Activated CD4-positive, alpha-beta memory T cell treated with anti-CD3 and anti-CD28 coated beads for 36 hours (primary cell): ENCODE measurements around the gene DNASE1. TPM values are rescaled to one million over a fixed set of nuclear protein-coding genes. Genes with fewer than 3 reads are reported as not detected.
"Not testable (repeated sequence)": the region's sequence is repeated elsewhere in the genome, so short reads cannot be mapped to it uniquely, and the experiment has no call there.

ENCODE experiments used
- CTCF ChIA-PET: fragments of 350-600 bp; sonication (Branson Sonifier 250); formaldehyde crosslinking; loops from one replicate; lab custom pipeline; 2021; ENCODE audit warnings: antibody characterized with exemption, inconsistent platforms; lab: Charles Lee
- POLR2A ChIA-PET: fragments of 350-600 bp; sonication (Branson Sonifier 250); formaldehyde crosslinking; loops from one replicate; lab custom pipeline; 2021; ENCODE audit warnings: antibody characterized with exemption; lab: Charles Lee
- DNase-seq: peaks from one replicate; pipeline ENCODE4 v3.0.0-alpha.2; 2020
- H3K27ac Mint-ChIP-seq: one replicate; pipeline ENCODE4 v1.8.0; 2021; ENCODE audit warnings: mixed read lengths
- H3K27me3 Mint-ChIP-seq: one replicate; pipeline ENCODE4 v1.8.0; 2021; ENCODE audit warnings: mixed read lengths
- H3K36me3 Mint-ChIP-seq: one replicate; pipeline ENCODE4 v1.8.0; 2021; ENCODE audit warnings: mixed read lengths
- H3K4me1 Mint-ChIP-seq: one replicate; pipeline ENCODE4 v1.8.0; 2021; ENCODE audit warnings: low read depth, mixed read lengths
- H3K4me3 Mint-ChIP-seq: one replicate; pipeline ENCODE4 v1.8.0; 2021; ENCODE audit warnings: mild to moderate bottlenecking, mixed read lengths
- H3K9me3 Mint-ChIP-seq: one replicate; pipeline ENCODE4 v1.8.0; 2021; ENCODE audit warnings: mixed read lengths
- intact Hi-C: fragments of 100-400 bp; cut with micrococcal nuclease; formaldehyde crosslinking; loops from one replicate; pipeline ENCODE4 v1.15.1; 2023
- total RNA-seq, 2 experiments: library from RNA; stranded (reverse); gene quantifications; one replicate each; pipeline ENCODE4 v1.2.3, GENCODE V29; 2021

DNASE1 gene
- 10 to 100 TPM; 11.4 to 14.3 TPM for total RNA-seq

DNA sequence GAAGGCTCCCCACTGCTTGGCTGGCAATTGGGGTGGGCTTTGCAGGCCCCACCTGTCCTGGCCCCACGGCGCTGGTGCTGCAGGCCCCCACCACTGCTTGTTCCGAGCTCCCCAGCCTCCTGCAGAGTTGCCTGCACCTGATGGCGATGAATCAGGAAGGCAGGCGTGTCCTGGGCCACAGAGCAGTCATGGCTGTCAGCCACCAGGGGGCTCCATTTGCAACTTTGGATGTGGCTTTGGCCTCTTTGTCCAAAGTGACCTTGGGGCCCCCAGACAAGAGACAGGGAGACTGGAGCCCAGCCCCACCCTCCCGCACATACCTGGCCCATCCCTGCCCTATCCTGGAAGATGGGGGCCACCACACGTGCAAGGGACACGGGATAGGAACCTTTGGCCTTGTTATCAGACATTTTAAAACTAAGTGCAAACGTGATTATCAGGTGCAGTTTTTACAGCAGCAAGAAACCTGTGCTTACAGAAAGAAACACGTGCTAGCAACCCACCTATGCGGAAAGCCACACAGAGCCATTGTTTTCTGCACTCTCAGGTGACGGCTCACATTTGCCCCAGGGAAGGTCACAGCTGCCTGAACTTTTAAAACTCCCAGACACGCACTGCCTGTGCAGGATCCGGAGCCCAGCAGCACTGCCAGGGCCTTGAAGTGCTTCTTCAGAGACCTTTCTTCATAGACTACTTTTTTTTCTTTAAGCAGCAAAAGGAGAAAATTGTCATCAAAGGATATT, at the start of gene DNASE1:
DNASE1 (plus strand) TSS at position 443 of the 743 bp plus-strand sequence. CDS start 683 bp downstream, outside the sequence.
- Mint-ChIP-seq H3K27me3 (no peaks in the 10 kb centered on the region), H3K4me3 (no peak within 1 kb of the TSS), H3K36me3 (peaks cover 21% of the 10 kb centered on the region), H3K4me1 (peaks cover 13% of the 10 kb centered on the region), H3K27ac (peak within 1 kb of the TSS; percentile 11), H3K9me3 (no peaks in the 10 kb centered on the region)
- ChIA-PET CTCF (interaction anchor here (0.6 to 1.4 kb wide), 8 partner anchors 16 to 598 kb away, joined by 3 to 5 read pairs (median 3); no protein-coding TSS in a partner anchor), POLR2A (no interaction called here)
- peak; percentile 71 for DNase-seq
- intact Hi-C loops, result loop anchor here (2.0 kb wide), 1 partner anchor 224 kb away; no protein-coding TSS in a partner anchor

- Mint-ChIP-seq H3K36me3 (peaks cover 29% of the 10 kb centered on the region), H3K9me3 (no peaks in the 10 kb centered on the region), H3K27me3 (no peaks in the 10 kb centered on the region), H3K4me3 (no peak overlapping the region), H3K4me1 (peaks cover 10% of the 10 kb centered on the region), H3K27ac (no peak overlapping the region)
- intact Hi-C loops, result no loop called here
- DNase-seq, result no peak
- POLR2A ChIA-PET, result no interaction called here
- CTCF ChIA-PET, result no interaction called here
Observed at GRCh38 chr16:3606441-3606840, 48.0 kb upstream of the DNASE1 start.

DNA sequence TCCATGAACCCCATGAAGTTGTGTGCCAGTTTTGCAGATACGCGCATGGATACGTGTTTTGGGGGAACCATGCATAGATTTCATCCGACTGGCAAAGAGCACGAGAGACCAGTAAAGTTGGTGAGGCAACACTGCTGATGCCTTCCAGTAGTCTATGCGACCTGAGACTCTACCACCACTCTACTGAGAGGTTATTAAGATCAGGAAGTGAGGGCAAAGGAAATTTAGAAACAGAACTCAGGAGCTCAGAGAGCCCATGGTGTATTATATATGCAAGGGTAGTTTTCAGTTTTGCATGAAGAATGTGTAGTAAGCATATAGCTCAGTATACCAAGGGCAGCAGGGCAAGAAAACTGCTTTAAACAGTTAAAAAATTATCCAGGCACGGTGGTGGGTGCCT, 47.3 kb upstream of the DNASE1 start:
- no peaks in the 10 kb centered on the region for H3K27me3 Mint-ChIP-seq
- no peaks in the 10 kb centered on the region for H3K9me3 Mint-ChIP-seq
- no peak for DNase-seq
- no peak overlapping the region for H3K4me3 Mint-ChIP-seq
- intact Hi-C loops, result no loop called here
- H3K27ac Mint-ChIP-seq, result no peak overlapping the region
- peaks cover 15% of the 10 kb centered on the region for H3K4me1 Mint-ChIP-seq
- peaks cover 30% of the 10 kb centered on the region for H3K36me3 Mint-ChIP-seq
- POLR2A ChIA-PET, result no interaction called here
- CTCF ChIA-PET, result interaction anchor here (1.0 kb wide), 1 partner anchor 24 kb away, joined by 3 read pairs; no protein-coding TSS in a partner anchor

DNA sequence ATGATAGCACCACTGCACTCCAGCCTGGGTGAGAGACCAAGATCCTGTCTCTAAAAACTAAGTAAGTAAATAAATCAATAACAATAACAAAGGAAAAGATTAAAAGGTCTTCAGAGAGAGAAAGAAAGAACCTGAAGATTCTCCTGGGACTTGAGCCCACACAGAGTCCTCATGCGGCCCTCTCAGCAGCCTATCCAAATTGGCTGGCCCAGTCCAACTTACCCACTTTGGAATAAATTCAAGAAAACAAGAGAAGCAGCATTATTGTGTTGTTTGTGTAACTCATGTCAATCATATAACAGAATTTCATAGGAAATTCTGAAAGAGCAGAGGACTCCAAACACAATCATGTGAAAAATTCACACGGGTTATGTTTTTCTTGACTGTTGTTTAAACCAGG, 46.9 kb upstream of the DNASE1 start:
- ChIA-PET CTCF (interaction anchor here (1.0 kb wide), 1 partner anchor 23 kb away, joined by 3 read pairs; no protein-coding TSS in a partner anchor), POLR2A (no interaction called here)
- H3K36me3 Mint-ChIP-seq, result peaks cover 28% of the 10 kb centered on the region

DNA sequence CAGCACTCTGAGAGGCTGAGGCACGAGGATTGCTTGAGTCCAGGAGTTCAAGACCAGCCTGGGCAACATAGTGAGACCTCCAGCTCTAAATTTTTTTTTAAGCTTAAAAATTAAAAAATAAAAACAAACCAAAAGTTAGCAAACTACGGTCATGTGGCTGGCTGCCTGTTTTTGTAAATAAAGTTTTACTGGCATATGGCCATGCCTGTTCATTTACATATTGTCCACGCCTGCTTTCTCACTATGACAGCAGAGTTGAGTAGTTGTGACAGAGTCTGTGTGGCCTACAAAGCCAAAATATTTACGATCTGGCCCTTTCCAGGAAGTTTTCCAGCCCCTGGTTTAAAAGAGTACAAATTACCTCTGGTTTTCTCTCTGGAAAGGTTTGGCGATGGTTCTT, 46.4 kb upstream of the DNASE1 start:
- Mint-ChIP-seq H3K36me3 (peaks cover 27% of the 10 kb centered on the region), H3K4me1 (peaks cover 21% of the 10 kb centered on the region), H3K27ac (no peak overlapping the region), H3K4me3 (no peak overlapping the region), H3K9me3 (no peaks in the 10 kb centered on the region), H3K27me3 (no peaks in the 10 kb centered on the region)
- intact Hi-C loops, result no loop called here
- DNase-seq, result no peak
- CTCF ChIA-PET, result interaction anchor here (1.0 kb wide), 1 partner anchor 23 kb away, joined by 3 read pairs; no protein-coding TSS in a partner anchor
- POLR2A ChIA-PET, result no interaction called here

More for the DNA sequence above, 46.9 kb upstream of the DNASE1 start:
- no peaks in the 10 kb centered on the region for H3K27me3 Mint-ChIP-seq
- peaks cover 17% of the 10 kb centered on the region for H3K4me1 Mint-ChIP-seq
- intact Hi-C loops, result no loop called here
- no peak overlapping the region for H3K27ac Mint-ChIP-seq
- DNase-seq, result no peak
- no peak overlapping the region for H3K4me3 Mint-ChIP-seq
- no peaks in the 10 kb centered on the region for H3K9me3 Mint-ChIP-seq

DNA sequence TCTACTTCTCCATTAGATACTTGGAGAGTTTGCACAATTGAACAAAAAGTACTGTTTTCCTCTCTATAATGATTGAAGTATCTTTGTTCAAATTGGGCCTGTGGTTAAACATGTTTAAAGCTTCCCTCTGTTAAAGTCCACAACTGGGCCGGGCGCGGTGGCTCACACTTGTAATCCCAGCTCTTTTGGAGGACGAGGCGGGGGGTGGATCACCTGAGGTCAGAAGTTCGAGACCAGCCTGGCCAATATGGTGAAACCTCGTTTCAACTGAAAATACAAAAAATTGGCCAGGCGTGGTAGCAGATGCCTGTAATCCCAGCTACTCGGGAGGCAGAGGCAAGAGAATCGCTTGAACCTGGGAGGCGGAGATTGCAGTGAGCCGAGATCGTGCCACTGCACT, 45.5 kb upstream of the DNASE1 start:
- intact Hi-C loops, result not testable (repeated sequence)

GRCh38 chr16:3609895-3610697, 44.4 kb upstream of the DNASE1 start:
- peaks cover 35% of the 10 kb centered on the region for H3K4me1 Mint-ChIP-seq
- no peaks in the 10 kb centered on the region for H3K27me3 Mint-ChIP-seq
- DNase-seq, result no peak
- H3K36me3 Mint-ChIP-seq, result peaks cover 24% of the 10 kb centered on the region
- POLR2A ChIA-PET, result interaction anchor here (0.9 kb wide), 1 partner anchor 35 kb away, joined by 3 read pairs; no protein-coding TSS in a partner anchor
- no peaks in the 10 kb centered on the region for H3K9me3 Mint-ChIP-seq
- H3K4me3 Mint-ChIP-seq, result peak overlapping the region; percentile 95
- intact Hi-C loops, result loop anchor here (2.0 kb wide), 1 partner anchor 17 kb away; no protein-coding TSS in a partner anchor
- H3K27ac Mint-ChIP-seq, result peak overlapping the region; percentile 29
- CTCF ChIA-PET, result no interaction called here

More for the DNA sequence above, 45.5 kb upstream of the DNASE1 start:
- H3K27ac Mint-ChIP-seq, CTCF ChIA-PET, H3K4me3 Mint-ChIP-seq, DNase-seq, H3K9me3 Mint-ChIP-seq, POLR2A ChIA-PET, H3K27me3 Mint-ChIP-seq: not testable (repeated sequence)
- Mint-ChIP-seq H3K4me1 (peaks cover 27% of the 10 kb centered on the region), H3K36me3 (peaks cover 25% of the 10 kb centered on the region)

- H3K4me1 Mint-ChIP-seq, result peaks cover 40% of the 10 kb centered on the region
- POLR2A ChIA-PET, result no interaction called here
Observed at GRCh38 chr16:3610698-3611145, 43.8 kb upstream of the DNASE1 start.

GRCh38 chr16:3611146-3611975, 43.1 kb upstream of the DNASE1 start, which contains the start of gene SLX4:
Gene SLX4 (minus strand): TSS chr16:3611606. CDS start chr16:3608964, 2,642 bp downstream.
- ChIA-PET CTCF (interaction anchor here (0.9 kb wide), 1 partner anchor 11 kb away, joined by 5 read pairs; no protein-coding TSS in a partner anchor), POLR2A (interaction anchor here (0.9 to 1.3 kb wide), 2 partner anchors 33 to 88 kb away, joined by 3 to 4 read pairs; no protein-coding TSS in a partner anchor)
- intact Hi-C loops, result loop anchor here (1.0 to 2.0 kb wide), 4 partner anchors 15 to 328 kb away; partner anchors contain the start of gene ZNF263
- Mint-ChIP-seq H3K27me3 (no peaks in the 10 kb centered on the region), H3K9me3 (no peaks in the 10 kb centered on the region), H3K27ac (peak within 1 kb of the TSS; percentile 89), H3K36me3 (peaks cover 27% of the 10 kb centered on the region), H3K4me1 (peaks cover 43% of the 10 kb centered on the region), H3K4me3 (peak within 1 kb of the TSS; percentile 95)
- DNase-seq, result peak; percentile 94

More at GRCh38 chr16:3610698-3611145, 43.8 kb upstream of the DNASE1 start:
- CTCF ChIA-PET, result no interaction called here
- Mint-ChIP-seq H3K4me3 (peak overlapping the region; percentile 95), H3K27ac (peak overlapping the region; percentile 29), H3K36me3 (peaks cover 27% of the 10 kb centered on the region), H3K27me3 (no peaks in the 10 kb centered on the region), H3K9me3 (no peaks in the 10 kb centered on the region)
- intact Hi-C loops, result loop anchor here (1.0 to 2.0 kb wide), 4 partner anchors 16 to 327 kb away; partner anchors contain the start of gene ZNF263
- peak; percentile 10 for DNase-seq

DNA sequence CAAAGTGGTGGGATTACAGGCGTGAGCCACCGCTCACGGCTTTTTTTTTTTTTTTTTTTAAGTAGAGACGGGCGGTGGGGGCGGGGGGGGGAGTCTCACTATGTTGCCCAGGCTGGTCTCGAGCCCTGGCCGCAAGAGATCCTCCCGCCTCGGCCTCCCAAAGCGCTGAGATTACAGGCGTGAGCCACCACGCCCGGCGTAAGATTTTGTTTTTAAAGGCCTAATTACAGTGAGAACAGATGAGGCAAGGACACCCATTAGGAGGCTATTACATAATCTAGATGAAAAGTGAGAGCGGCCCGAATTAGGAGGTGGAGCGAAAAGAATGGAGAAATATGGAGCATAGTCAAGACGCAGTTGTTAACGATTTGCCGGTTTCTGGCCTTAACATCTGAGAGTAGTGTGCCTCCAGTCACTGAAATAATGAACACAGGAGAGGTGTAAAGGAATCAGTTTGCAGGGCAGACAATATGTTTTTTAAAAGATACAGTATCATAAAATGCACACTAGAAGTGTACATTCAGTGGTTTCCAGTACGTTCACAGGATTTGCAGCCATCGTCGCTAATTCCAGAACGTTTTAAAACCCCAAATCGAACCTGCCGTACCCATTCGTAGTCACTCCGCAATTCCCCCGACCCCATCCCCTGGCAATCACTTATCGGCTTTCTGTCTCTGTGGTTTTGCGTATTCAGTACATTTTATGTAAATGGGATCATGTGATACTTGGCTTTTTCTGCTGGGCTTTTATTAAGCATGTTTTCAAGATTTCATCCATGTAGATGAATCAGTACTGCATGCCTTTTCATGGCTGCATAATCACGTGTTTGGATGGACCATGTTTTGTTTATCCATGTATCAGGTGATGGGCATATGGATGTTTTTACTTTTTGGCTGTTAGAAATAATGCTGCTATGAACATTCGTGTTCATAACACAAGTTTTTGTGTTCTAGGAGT, 41.7 kb upstream of the DNASE1 start:
- CTCF ChIA-PET, result interaction anchor here (0.6 to 0.9 kb wide), 2 partner anchors 10 to 503 kb away, joined by 3 to 5 read pairs; no protein-coding TSS in a partner anchor
- H3K4me3 Mint-ChIP-seq, result peak overlapping the region; percentile 95
- H3K27me3 Mint-ChIP-seq, result no peaks in the 10 kb centered on the region
- H3K4me1 Mint-ChIP-seq, result peaks cover 46% of the 10 kb centered on the region
- POLR2A ChIA-PET, result interaction anchor here (0.7 to 1.3 kb wide), 2 partner anchors 89 to 634 kb away, joined by 3 read pairs; no protein-coding TSS in a partner anchor
- H3K36me3 Mint-ChIP-seq, result peaks cover 26% of the 10 kb centered on the region
- intact Hi-C loops, result no loop called here
- peak overlapping the region; percentile 36 for H3K27ac Mint-ChIP-seq
- DNase-seq, result no peak
- H3K9me3 Mint-ChIP-seq, result no peaks in the 10 kb centered on the region
